A549 (cell line): Measurements from ENCODE around the gene NGFR. TPM values are rescaled to one million over a fixed set of nuclear protein-coding genes. Genes with fewer than 3 reads are reported as not detected.

ENCODE experiments used
- ATAC-seq, 2 experiments: fragments of 200-7000 bp in 1 of 2; fragments of >200 bp in 1 of 2; cut with Nextera tagmentation in 1 of 2; cut with Tn5 transposase in 1 of 2; 3 replicates each; pipeline versions ENCODE4 v1.8.0 to v1.9.1; 2018 to 2020; ENCODE audit warnings: mild to moderate bottlenecking in 1 of 2, moderate library complexity in 1 of 2
- CTCF ChIA-PET: fragments of 300-600 bp; sonication (Branson Sonifier 250); formaldehyde crosslinking; extraction: SDS; loops from one replicate; lab custom pipeline; 2021; ENCODE audit warnings: antibody characterized with exemption, inconsistent platforms; lab: Yijun Ruan, JAX
- POLR2A ChIA-PET: fragments of 350-600 bp; formaldehyde crosslinking; extraction: SDS; loops from one replicate; lab custom pipeline; 2021; ENCODE audit warnings: antibody characterized with exemption, inconsistent platforms; lab: Yijun Ruan, JAX
- DNase-seq, 2 experiments: peaks; one replicate each; pipeline versions ENCODE4 v3.0.0 to v3.0.0-alpha.2; 2011 to 2016; ENCODE audit warnings: low read depth in 1 of 2, low spot score in 1 of 2
- FAIRE-seq: peaks from 2 replicates; lab custom pipeline; 2011; peaks lifted over from hg19 to GRCh38; lab: Jason Lieb, UNC
- H3K27ac ChIP-seq, 2 experiments: fragments of >200 bp; sonication (Bioruptor Twin); formaldehyde crosslinking; 3 replicates each; pipeline ENCODE4 v1.5.1; 2016 to 2017
- H3K4me1 ChIP-seq: fragments of >200 bp; sonication (Bioruptor Twin); formaldehyde crosslinking; 3 replicates; pipeline ENCODE4 v1.6.1; 2016
- H3K4me2 ChIP-seq: fragments of >200 bp; sonication (Bioruptor Twin); formaldehyde crosslinking; 3 replicates; pipeline ENCODE4 v1.6.1; 2016
- H3K4me3 ChIP-seq: fragments of >200 bp; sonication (Bioruptor Twin); formaldehyde crosslinking; 3 replicates; pipeline ENCODE4 v1.5.1; 2016
- H3K9me3 ChIP-seq: fragments of >200 bp; sonication (Bioruptor Twin); formaldehyde crosslinking; 3 replicates; pipeline ENCODE4 v1.6.1; 2016
- BHLHE40 ChIP-seq: IDR thresholded peaks from 2 replicates; pipeline ENCODE4 v1.6.1; 2012; ENCODE audit warnings: low read depth, low read length, inconsistent platforms
- CBX8 ChIP-seq: fragments of 200-600 bp; sonication (generic); IDR thresholded peaks from 2 replicates; pipeline ENCODE4 v1.6.1; 2016
- EHF ChIP-seq: fragments of 250-450 bp; sonication (Bioruptor Pico); IDR thresholded peaks from 2 replicates; pipeline ENCODE4 v1.5.0; 2020; ENCODE audit warnings: mild to moderate bottlenecking
- EP300 ChIP-seq, 2 experiments: fragments of >200 bp; sonication (Bioruptor Twin); formaldehyde crosslinking; IDR thresholded peaks; 2 replicates in 1 of 2; 3 replicates in 1 of 2; pipeline ENCODE4 v1.6.1; 2016 to 2017
- ESRRA ChIP-seq: fragments of 150-350 bp; IDR thresholded peaks from 2 replicates; pipeline ENCODE4 v1.6.1; 2014; ENCODE audit warnings: mild to moderate bottlenecking, low read length, borderline replicate concordance
- FOXS1 ChIP-seq: fragments of 250-450 bp; sonication (Bioruptor Pico); IDR thresholded peaks from 2 replicates; pipeline ENCODE4 v1.5.0; 2020; ENCODE audit warnings: mild to moderate bottlenecking, moderate library complexity
- HEYL ChIP-seq: fragments of 250-450 bp; sonication (Bioruptor Pico); IDR thresholded peaks from 2 replicates; pipeline ENCODE4 v1.8.0; 2021; ENCODE audit warnings: mild to moderate bottlenecking, moderate library complexity
- HOXB13 ChIP-seq: fragments of 250-450 bp; sonication (Bioruptor Pico); IDR thresholded peaks from 2 replicates; pipeline ENCODE4 v1.5.0; 2020; ENCODE audit warnings: low read depth, mild to moderate bottlenecking, moderate library complexity
- HOXB5 ChIP-seq: fragments of 250-450 bp; sonication (Bioruptor Pico); IDR thresholded peaks from 2 replicates; pipeline ENCODE4 v1.5.0; 2020; ENCODE audit warnings: mild to moderate bottlenecking, moderate library complexity
- JUNB ChIP-seq: fragments of >200 bp; sonication (Bioruptor Twin); formaldehyde crosslinking; IDR thresholded peaks from 2 replicates; pipeline ENCODE4 v1.6.1; 2016
- KDM5A ChIP-seq: fragments of 200-600 bp; sonication (generic); IDR thresholded peaks from 2 replicates; pipeline ENCODE4 v1.6.1; 2016; ENCODE audit warnings: antibody characterized with exemption, mild to moderate bottlenecking
- POLR2AphosphoS2 ChIP-seq: conservative IDR thresholded peaks from 2 replicates; pipeline ENCODE4 v1.6.1; 2012; ENCODE audit warnings: low read length, improper control_type of control experiment, inconsistent platforms
- RARB ChIP-seq: fragments of 250-450 bp; sonication (Bioruptor Pico); IDR thresholded peaks from 2 replicates; pipeline ENCODE4 v1.8.0; 2021; ENCODE audit warnings: mild to moderate bottlenecking, moderate library complexity
- TFCP2L1 ChIP-seq: fragments of 250-450 bp; sonication (Bioruptor Pico); IDR thresholded peaks from 2 replicates; pipeline ENCODE4 v1.5.0; 2021; ENCODE audit warnings: mild to moderate bottlenecking
- ZC3H11A ChIP-seq: fragments of 450-650 bp; IDR thresholded peaks from 2 replicates; pipeline ENCODE4 v1.6.1; 2014; ENCODE audit warnings: antibody characterized with exemption, mild to moderate bottlenecking
- ZFP36 ChIP-seq: fragments of 450-650 bp; IDR thresholded peaks from 2 replicates; pipeline ENCODE4 v1.6.1; 2014; ENCODE audit warnings: borderline replicate concordance; ENCODE audit not compliant: partially characterized antibody
- ZSCAN20 ChIP-seq: fragments of 250-450 bp; sonication (Bioruptor Pico); IDR thresholded peaks from 2 replicates; pipeline ENCODE4 v1.8.0; 2022; ENCODE audit warnings: mild to moderate bottlenecking, moderate library complexity
- WGBS: methylation state at CpG from one replicate; pipeline ENCODE4 v1.1.6; 2017; ENCODE audit errors: missing lambda C conversion rate; 5-methylcytosine and 5-hydroxymethylcytosine counted together
- polyA plus RNA-seq, 4 experiments: library from polyadenylated mRNA; depleted of rRNA in 3 of 4; stranded (reverse); fragments of >200 nt; fragmentation: RNase III in 1 of 4; extraction: RNeasy Plus Mini Kit Qiagen cat#74134 plus additional on column Dnase treatment in 1 of 4; gene quantifications; 2 replicates in 3 of 4; 3 replicates in 1 of 4; pipeline ENCODE4 v1.2.3, GENCODE V29; 2011 to 2017
- TF ChIP-seq, protein P1 (sequence below): fragments of 250-450 bp; sonication (Bioruptor Pico); IDR thresholded peaks from 2 replicates; pipeline ENCODE4 v1.5.0; 2021; ENCODE audit warnings: mild to moderate bottlenecking, moderate library complexity, borderline replicate concordance
- TF ChIP-seq, protein P2 (sequence below): fragments of 200-600 bp; sonication (generic); IDR thresholded peaks from 2 replicates; pipeline ENCODE4 v1.6.1; 2016; ENCODE audit warnings: antibody characterized with exemption, mild to moderate bottlenecking, moderate library complexity
- TF ChIP-seq, protein P3 (sequence below): fragments of >200 bp; sonication (Bioruptor Twin); formaldehyde crosslinking; IDR thresholded peaks from 2 replicates; pipeline ENCODE4 v1.6.1; 2016
- TF ChIP-seq, protein P4 (sequence below): fragments of >200 bp; sonication (Bioruptor Twin); formaldehyde crosslinking; IDR thresholded peaks from 3 replicates; pipeline ENCODE4 v1.5.1; 2016

The NGFR gene
- polyA plus RNA-seq, 2 of the 4 experiments (the other 2 are of a cell fraction) = 0.13 to 0.18 TPM

DNA sequence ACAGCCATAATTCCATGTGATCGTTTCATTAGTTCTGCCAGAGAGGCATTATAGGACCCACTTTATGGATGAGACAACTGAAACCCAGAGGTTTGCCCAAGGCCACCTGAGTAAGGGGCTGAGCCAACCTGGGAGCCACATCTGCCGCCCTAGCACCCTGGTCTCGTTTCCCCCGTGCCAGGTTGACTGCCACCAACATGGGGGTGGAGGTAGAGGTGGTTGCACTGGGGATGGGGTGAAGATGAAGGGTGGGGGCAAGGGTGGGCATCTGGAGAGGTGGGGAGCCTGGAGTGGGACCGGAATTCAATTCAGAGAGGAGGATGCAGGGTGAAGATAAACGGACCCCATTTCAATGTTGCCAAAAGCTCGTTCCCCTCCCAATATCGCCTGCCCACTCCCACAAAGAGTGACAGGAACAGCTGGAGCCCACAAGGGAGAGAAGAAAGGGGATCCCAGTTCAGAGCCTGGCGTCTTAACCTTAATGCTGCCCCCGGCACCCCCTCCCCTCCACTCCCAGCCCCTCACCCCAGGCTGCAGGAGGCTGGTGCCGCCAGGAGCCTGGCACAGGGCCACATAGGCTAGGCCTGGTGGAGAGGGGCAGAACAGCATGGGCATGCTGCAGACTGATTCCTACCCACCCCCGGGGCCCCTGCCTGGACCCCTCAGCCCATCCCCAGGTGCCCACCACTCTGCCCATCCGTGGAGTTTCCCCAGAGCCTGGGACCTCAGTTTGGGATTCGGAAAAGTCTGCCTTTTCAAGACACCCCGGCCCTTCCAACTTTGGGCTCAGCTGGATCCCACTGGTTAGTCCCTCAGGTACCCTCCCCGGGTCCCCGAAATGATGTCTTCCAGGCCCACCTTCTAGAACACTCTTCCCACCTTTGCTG is 29.6 kb downstream of the NGFR start:
- POLR2A ChIA-PET = no interaction called here
- DNase-seq (no peak), ATAC-seq (peak in 1 of 2 experiments; percentile 41; a peak in 3 of 6 replicates), FAIRE-seq (no peak)
- no peak overlapping the region for H3K27ac ChIP-seq
- WGBS = 62% methylated on average over 15 of the region's 17 CpGs
- TF ChIP-seq, protein P1, sequence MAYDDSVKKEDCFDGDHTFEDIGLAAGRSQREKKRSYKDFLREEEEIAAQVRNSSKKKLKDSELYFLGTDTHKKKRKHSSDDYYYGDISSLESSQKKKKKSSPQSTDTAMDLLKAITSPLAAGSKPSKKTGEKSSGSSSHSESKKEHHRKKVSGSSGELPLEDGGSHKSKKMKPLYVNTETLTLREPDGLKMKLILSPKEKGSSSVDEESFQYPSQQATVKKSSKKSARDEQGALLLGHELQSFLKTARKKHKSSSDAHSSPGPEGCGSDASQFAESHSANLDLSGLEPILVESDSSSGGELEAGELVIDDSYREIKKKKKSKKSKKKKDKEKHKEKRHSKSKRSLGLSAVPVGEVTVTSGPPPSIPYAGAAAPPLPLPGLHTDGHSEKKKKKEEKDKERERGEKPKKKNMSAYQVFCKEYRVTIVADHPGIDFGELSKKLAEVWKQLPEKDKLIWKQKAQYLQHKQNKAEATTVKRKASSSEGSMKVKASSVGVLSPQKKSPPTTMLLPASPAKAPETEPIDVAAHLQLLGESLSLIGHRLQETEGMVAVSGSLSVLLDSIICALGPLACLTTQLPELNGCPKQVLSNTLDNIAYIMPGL (CRISPR knock-in tag) = no peak
- TF ChIP-seq ZFP36 (no peak), HOXB5 (CRISPR knock-in tag) (no peak), EHF (no peak), BHLHE40 (no peak)
- TF ChIP-seq, all 56 proteins: peak for 0
- no peak overlapping the region for H3K4me3 ChIP-seq
- H3K4me1 ChIP-seq = no peaks in the 10 kb centered on the region
- CTCF ChIA-PET = interaction anchor here (0.8 to 3.5 kb wide), 9 partner anchors 22 to 234 kb away, joined by 3 to 29 read pairs (median 4); partner anchors contain the start of gene NGFR
- H3K9me3 ChIP-seq = no peaks in the 10 kb centered on the region
- H3K4me2 ChIP-seq = no peak overlapping the region

DNA sequence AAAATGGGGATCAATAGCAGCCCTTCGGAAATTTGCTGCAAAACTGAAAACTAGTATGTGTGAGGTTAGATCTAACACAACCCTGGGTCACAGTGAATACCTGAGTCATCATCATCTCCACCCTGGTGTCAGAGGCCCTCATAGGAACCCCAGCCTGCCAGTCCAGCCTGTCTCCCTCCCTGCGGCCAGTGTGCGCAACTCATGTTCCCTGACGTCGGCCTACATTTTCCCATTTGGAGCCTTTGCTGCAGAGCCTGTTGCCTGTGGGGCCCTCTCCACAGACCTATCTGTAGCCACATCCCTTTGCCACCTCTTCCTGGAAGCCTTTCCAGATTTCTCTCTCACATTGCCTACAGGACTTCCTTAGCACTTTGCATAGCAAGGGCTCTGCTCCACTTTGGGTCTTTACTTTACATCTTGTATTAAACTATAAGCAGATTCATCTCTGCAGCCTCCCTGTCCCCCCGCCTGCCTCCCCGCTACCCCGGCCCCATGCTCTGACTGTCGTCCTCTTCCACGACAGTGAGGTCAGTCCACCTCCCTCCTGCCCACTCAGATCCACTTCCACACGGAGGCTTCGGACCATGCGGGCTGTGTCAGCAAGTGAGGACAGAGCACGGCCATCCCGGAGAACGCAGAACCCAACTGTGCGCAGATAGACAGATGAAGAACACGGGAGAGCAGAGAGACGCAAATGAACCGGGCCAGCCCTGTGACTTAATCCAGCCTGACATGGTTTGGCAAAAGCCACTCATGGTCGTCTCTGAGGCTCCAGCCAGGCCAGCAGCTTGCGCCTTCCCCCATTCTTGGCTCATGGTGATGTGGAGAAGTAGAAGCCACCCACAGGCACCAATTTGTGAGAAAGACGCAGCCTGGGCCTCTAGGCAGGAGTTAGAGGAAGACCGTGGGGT is 31.0 kb downstream of the NGFR start:
- ATAC-seq (no peak), DNase-seq (no peak), FAIRE-seq (no peak)
- ChIA-PET POLR2A (no interaction called here), CTCF (interaction anchor here (0.9 to 2.6 kb wide), 4 partner anchors 12 to 210 kb away, joined by 3 to 12 read pairs (median 5); no protein-coding TSS in a partner anchor)
- Histone ChIP-seq H3K9me3 (no peaks in the 10 kb centered on the region), H3K4me3 (no peak overlapping the region), H3K4me1 (no peaks in the 10 kb centered on the region), H3K27ac (no peak overlapping the region), H3K4me2 (no peak overlapping the region)
- TF ChIP-seq, protein P2, sequence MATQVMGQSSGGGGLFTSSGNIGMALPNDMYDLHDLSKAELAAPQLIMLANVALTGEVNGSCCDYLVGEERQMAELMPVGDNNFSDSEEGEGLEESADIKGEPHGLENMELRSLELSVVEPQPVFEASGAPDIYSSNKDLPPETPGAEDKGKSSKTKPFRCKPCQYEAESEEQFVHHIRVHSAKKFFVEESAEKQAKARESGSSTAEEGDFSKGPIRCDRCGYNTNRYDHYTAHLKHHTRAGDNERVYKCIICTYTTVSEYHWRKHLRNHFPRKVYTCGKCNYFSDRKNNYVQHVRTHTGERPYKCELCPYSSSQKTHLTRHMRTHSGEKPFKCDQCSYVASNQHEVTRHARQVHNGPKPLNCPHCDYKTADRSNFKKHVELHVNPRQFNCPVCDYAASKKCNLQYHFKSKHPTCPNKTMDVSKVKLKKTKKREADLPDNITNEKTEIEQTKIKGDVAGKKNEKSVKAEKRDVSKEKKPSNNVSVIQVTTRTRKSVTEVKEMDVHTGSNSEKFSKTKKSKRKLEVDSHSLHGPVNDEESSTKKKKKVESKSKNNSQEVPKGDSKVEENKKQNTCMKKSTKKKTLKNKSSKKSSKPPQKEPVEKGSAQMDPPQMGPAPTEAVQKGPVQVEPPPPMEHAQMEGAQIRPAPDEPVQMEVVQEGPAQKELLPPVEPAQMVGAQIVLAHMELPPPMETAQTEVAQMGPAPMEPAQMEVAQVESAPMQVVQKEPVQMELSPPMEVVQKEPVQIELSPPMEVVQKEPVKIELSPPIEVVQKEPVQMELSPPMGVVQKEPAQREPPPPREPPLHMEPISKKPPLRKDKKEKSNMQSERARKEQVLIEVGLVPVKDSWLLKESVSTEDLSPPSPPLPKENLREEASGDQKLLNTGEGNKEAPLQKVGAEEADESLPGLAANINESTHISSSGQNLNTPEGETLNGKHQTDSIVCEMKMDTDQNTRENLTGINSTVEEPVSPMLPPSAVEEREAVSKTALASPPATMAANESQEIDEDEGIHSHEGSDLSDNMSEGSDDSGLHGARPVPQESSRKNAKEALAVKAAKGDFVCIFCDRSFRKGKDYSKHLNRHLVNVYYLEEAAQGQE = no peak
- TF ChIP-seq ZC3H11A = no peak
- TF ChIP-seq ZFP36 = peak; percentile 65
- WGBS = 81% methylated on average over 23 of the region's 24 CpGs

DNA sequence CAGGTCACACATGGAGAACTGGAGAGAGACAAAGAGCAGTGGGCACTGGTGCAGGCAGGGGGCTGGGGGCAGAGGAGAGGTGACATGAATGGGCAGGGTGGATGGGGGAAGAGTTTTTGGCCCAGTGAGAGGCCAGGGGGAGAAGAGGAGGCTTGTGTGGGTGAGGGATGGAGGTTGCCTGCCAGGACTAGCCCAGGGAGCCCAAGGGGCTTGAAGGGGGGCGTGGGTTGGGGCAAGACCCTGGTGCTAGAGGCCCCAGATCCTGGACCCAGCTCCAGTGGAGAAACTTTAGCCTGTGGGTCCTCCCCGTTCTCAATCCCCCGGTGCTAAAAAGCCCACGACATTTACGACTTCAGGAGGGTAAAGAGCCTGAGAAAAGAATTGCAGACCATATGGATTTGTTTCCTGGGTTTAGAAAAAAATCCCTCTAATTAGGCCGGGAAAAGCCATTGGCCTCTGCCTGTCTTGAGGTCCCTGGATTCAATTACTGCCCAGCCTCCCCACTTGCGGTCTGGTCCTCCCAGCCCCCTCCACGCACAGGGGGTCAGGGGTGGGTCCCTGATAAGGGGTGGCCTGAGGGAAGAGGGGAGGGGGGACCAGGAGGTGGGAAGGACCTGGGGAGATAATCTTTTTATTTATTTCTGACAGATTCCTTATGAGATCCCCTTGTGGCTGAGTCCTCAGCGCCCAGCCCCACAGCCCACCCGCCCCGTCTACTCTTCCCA is 33.0 kb downstream of the NGFR start:
- no peaks in the 10 kb centered on the region for H3K4me1 ChIP-seq
- no peak overlapping the region for H3K27ac ChIP-seq
- no peak for ATAC-seq
- no peak overlapping the region for H3K4me3 ChIP-seq
- no peak for DNase-seq
- ChIA-PET POLR2A (no interaction called here), CTCF (interaction anchor here (2.6 kb wide), 1 partner anchor 29 kb away, joined by 12 read pairs; no protein-coding TSS in a partner anchor)
- no peaks in the 10 kb centered on the region for H3K9me3 ChIP-seq
- H3K4me2 ChIP-seq = no peak overlapping the region
- 68% methylated on average over 11 of the region's 11 CpGs for WGBS
- no peak for FAIRE-seq
- TF ChIP-seq ESRRA (no peak), KDM5A (no peak), ZC3H11A (no peak), FOXS1 (CRISPR knock-in tag) (no peak), HOXB13 (CRISPR knock-in tag) (no peak), POLR2AphosphoS2 (no peak), RARB (CRISPR knock-in tag) (no peak), HEYL (CRISPR knock-in tag) (no peak), JUNB (no peak), EP300 (IDR thresholded peaks at IDR 0.05) (no peak), HOXB5 (CRISPR knock-in tag) (no peak), TFCP2L1 (CRISPR knock-in tag) (no peak), ZSCAN20 (CRISPR knock-in tag) (no peak), CBX8 (no peak)
- TF ChIP-seq, protein P3, sequence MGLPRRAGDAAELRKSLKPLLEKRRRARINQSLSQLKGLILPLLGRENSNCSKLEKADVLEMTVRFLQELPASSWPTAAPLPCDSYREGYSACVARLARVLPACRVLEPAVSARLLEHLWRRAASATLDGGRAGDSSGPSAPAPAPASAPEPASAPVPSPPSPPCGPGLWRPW = no peak
- TF ChIP-seq, protein P4, sequence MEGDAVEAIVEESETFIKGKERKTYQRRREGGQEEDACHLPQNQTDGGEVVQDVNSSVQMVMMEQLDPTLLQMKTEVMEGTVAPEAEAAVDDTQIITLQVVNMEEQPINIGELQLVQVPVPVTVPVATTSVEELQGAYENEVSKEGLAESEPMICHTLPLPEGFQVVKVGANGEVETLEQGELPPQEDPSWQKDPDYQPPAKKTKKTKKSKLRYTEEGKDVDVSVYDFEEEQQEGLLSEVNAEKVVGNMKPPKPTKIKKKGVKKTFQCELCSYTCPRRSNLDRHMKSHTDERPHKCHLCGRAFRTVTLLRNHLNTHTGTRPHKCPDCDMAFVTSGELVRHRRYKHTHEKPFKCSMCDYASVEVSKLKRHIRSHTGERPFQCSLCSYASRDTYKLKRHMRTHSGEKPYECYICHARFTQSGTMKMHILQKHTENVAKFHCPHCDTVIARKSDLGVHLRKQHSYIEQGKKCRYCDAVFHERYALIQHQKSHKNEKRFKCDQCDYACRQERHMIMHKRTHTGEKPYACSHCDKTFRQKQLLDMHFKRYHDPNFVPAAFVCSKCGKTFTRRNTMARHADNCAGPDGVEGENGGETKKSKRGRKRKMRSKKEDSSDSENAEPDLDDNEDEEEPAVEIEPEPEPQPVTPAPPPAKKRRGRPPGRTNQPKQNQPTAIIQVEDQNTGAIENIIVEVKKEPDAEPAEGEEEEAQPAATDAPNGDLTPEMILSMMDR = no peak
